ENCODE data around the gene TNFRSF4.

DNA sequence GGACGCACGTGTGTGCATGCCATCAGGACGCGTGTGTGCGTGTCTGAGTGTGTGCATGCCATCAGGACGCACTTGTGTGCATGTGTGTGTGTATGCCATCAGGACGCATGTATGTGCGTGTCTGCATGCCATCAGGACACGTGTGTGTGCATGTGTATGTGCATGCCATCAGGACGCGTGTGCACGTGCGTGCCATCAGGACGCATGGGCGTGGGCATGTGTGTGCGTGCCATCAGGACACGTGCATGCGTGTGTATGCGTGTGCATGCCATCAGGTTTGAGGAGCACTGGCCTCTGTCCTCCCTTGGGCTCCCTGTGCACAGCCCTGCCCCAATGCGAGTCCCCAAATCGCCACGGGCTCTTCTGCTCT is 45.2 kb upstream of the TNFRSF4 start:
- TF ChIP-seq, protein P1, sequence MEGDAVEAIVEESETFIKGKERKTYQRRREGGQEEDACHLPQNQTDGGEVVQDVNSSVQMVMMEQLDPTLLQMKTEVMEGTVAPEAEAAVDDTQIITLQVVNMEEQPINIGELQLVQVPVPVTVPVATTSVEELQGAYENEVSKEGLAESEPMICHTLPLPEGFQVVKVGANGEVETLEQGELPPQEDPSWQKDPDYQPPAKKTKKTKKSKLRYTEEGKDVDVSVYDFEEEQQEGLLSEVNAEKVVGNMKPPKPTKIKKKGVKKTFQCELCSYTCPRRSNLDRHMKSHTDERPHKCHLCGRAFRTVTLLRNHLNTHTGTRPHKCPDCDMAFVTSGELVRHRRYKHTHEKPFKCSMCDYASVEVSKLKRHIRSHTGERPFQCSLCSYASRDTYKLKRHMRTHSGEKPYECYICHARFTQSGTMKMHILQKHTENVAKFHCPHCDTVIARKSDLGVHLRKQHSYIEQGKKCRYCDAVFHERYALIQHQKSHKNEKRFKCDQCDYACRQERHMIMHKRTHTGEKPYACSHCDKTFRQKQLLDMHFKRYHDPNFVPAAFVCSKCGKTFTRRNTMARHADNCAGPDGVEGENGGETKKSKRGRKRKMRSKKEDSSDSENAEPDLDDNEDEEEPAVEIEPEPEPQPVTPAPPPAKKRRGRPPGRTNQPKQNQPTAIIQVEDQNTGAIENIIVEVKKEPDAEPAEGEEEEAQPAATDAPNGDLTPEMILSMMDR (IDR thresholded peaks at IDR 0.05): no peak
- TF ChIP-seq POLR2AphosphoS5 (IDR thresholded peaks at IDR 0.05; ENCODE audit: low read depth, low read length): no peak
- TF ChIP-seq, protein P2, sequence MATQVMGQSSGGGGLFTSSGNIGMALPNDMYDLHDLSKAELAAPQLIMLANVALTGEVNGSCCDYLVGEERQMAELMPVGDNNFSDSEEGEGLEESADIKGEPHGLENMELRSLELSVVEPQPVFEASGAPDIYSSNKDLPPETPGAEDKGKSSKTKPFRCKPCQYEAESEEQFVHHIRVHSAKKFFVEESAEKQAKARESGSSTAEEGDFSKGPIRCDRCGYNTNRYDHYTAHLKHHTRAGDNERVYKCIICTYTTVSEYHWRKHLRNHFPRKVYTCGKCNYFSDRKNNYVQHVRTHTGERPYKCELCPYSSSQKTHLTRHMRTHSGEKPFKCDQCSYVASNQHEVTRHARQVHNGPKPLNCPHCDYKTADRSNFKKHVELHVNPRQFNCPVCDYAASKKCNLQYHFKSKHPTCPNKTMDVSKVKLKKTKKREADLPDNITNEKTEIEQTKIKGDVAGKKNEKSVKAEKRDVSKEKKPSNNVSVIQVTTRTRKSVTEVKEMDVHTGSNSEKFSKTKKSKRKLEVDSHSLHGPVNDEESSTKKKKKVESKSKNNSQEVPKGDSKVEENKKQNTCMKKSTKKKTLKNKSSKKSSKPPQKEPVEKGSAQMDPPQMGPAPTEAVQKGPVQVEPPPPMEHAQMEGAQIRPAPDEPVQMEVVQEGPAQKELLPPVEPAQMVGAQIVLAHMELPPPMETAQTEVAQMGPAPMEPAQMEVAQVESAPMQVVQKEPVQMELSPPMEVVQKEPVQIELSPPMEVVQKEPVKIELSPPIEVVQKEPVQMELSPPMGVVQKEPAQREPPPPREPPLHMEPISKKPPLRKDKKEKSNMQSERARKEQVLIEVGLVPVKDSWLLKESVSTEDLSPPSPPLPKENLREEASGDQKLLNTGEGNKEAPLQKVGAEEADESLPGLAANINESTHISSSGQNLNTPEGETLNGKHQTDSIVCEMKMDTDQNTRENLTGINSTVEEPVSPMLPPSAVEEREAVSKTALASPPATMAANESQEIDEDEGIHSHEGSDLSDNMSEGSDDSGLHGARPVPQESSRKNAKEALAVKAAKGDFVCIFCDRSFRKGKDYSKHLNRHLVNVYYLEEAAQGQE (IDR thresholded peaks at IDR 0.05; ENCODE audit: insufficient read depth in 1 of 2, low read depth in 2 of 2, low read length in 1 of 2): peak in 1 of 2 experiments; percentile 11; a peak in 1 of 4 replicates
- TF ChIP-seq SIN3A (IDR thresholded peaks at IDR 0.05; ENCODE audit: borderline replicate concordance, insufficient read depth, low read depth, low read length): no peak

Measured in Panc1 (cell line).